NCI-H1105 treated with DMSO at 0.1 percent for 48 hours (cell line): Measurements from ENCODE around the gene NXNL1.
"Not testable (repeated sequence)": the region's sequence is repeated elsewhere in the genome, so short reads cannot be mapped to it uniquely, and the experiment has no call there.

Experiments used
- DNase-seq: peaks from one replicate; lab custom pipeline; 2025; lab: John Stamatoyannopoulos, UW

NXNL1 gene

GRCh38 chr19:17486545-17487240 lies 26.0 kb upstream of the NXNL1 start:
- DNase-seq, result no peak

GRCh38 chr19:17484520-17485185 lies 23.9 kb upstream of the NXNL1 start:
- no peak for DNase-seq

GRCh38 chr19:17483605-17484002 lies 22.9 kb upstream of the NXNL1 start:
- no peak for DNase-seq

GRCh38 chr19:17482877-17483604 lies 22.3 kb upstream of the NXNL1 start:
- DNase-seq, result no peak

GRCh38 chr19:17481986-17482385 lies 21.3 kb upstream of the NXNL1 start:
- DNase-seq, result no peak

GRCh38 chr19:17479325-17479791 lies 18.6 kb upstream of the NXNL1 start:
- no peak for DNase-seq

- no peak for DNase-seq
Measured at GRCh38 chr19:17475541-17476115, 14.9 kb upstream of the NXNL1 start.

GRCh38 chr19:17475011-17475540 lies 14.3 kb upstream of the NXNL1 start:
- not testable (repeated sequence) for DNase-seq

- DNase-seq, result no peak
Measured at GRCh38 chr19:17473041-17473440, 12.3 kb upstream of the NXNL1 start.

- no peak for DNase-seq
Measured at GRCh38 chr19:17471410-17472125, 10.8 kb upstream of the NXNL1 start.

GRCh38 chr19:17470068-17470841 lies 9.5 kb upstream of the NXNL1 start, which contains the start of gene SLC27A1:
SLC27A1 (plus strand) TSS chr19:17470524; CDS start chr19:17470541, 17 bp downstream.
- DNase-seq, result peak; percentile 98

- peak; percentile 92 for DNase-seq
Measured at GRCh38 chr19:17469481-17470067, 8.8 kb upstream of the NXNL1 start.

GRCh38 chr19:17469092-17469480 lies 8.4 kb upstream of the NXNL1 start:
- DNase-seq, result no peak

GRCh38 chr19:17468302-17469091 lies 7.8 kb upstream of the NXNL1 start:
- DNase-seq, result no peak

GRCh38 chr19:17467471-17468301 lies 7.0 kb upstream of the NXNL1 start:
- no peak for DNase-seq

- DNase-seq, result no peak
Measured at GRCh38 chr19:17466487-17466850, 5.7 kb upstream of the NXNL1 start.

GRCh38 chr19:17458970-17459369 lies 1.8 kb downstream of the NXNL1 start:
- no peak for DNase-seq

- DNase-seq, result no peak
Measured at GRCh38 chr19:17457616-17458015, 3.1 kb downstream of the NXNL1 start.

GRCh38 chr19:17456127-17456526 lies 4.6 kb downstream of the NXNL1 start:
- no peak for DNase-seq
